Glomerular endothelial cell (primary cell): ENCODE data around the gene ITPK1. TPM values are rescaled to one million over a fixed set of nuclear protein-coding genes. Genes with fewer than 3 reads are reported as not detected.

Experiments
- DNase-seq: peaks from one replicate; pipeline ENCODE4 v3.0.0-alpha.2; 2011; ENCODE audit warnings: low read depth, low spot score; ENCODE audit errors: extremely low read depth
- total RNA-seq: library from RNA; depleted of rRNA; stranded (reverse); fragments of >200 nt; gene quantifications from 2 replicates; pipeline ENCODE4 v1.2.3, GENCODE V29; 2015

The ITPK1 gene
- total RNA-seq, 1 donor from 2014 or later = 36.3 TPM

DNA sequence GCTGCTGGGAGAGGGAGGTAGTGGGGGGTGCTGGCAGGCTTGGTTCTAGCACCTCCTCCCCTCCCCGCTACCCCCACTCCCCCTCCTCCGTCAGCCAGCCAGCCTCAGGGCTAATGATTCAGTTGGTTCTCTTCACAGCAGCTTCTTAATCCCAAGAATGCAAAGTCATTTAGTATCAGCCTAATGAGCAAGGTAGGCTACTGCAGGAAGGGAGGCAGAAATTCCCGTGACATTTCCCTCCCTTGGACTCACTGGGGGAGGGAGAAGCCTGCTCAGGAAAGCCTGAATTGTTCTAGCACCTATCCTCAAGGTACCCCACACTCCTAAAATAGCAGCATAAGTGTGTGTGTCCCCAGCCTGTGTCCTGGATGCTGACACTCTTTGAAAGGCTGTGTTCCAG lies 29.8 kb downstream of the ITPK1 start:
- no peak for DNase-seq

DNA sequence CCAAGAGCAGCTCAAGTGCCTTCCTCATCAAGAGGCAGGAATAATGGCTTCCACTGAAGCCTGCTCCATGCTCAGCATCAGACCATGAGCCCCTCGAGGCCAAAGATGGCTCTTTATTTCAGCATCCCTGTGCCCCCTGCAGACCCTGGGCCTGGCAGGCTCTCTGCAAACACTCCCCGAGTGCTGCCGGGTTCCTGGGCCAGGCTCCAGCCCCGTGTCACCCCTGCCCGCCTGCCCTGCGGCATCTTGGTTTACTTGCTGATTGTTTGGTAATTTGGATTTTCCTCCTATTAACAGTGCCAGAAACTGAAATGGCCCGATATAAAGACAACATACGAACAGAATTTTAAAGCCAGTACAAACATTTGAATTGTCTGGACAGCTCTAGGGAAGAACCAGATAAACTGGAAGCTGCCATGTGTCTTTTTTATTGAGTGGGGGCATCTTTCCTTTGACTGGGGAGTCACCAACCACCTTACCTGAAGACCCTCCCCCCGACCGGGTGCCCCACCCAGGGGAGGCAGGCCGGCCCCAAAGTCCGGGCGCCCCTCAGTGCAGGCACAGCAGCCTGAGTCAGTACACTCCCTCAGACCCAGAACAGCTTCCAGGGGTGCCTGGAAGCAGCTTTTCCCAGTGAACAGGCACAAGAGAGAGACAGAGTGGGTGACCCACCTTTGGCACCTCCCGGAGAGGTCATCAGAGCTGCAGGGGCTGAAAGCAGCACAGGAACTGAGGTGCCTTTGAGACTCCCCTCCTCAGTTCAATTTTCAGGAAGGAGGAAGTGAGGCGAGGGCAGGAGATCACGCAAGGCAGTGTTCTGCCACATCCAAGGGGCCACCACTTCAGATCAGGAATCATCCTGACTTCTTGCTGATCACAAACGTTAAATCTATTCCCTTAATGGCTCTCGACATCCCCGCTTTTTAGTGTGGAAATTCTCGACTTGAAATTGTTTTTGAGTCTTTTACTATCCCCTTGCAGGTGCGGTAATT lies 30.6 kb downstream of the ITPK1 start:
- DNase-seq = no peak

DNA sequence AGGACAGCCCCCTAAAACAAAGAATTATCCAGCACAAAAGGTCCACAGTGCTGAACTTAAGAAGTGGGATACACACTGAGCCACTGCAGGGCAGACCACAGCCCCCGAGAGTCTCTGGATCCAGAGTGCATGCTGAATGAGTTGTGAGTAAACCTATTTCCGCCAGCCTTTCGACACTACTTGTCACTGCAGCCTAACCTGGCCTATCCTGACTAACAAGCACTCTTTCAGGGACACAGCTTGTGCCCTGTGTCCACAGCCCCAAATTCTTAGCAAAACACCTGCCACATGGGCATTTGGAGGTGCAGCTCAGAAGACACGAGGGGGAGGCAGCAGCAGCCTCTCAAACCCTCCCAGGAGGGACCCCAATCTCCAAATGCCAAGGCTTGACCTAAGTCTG lies 31.3 kb downstream of the ITPK1 start:
- DNase-seq = no peak

DNA sequence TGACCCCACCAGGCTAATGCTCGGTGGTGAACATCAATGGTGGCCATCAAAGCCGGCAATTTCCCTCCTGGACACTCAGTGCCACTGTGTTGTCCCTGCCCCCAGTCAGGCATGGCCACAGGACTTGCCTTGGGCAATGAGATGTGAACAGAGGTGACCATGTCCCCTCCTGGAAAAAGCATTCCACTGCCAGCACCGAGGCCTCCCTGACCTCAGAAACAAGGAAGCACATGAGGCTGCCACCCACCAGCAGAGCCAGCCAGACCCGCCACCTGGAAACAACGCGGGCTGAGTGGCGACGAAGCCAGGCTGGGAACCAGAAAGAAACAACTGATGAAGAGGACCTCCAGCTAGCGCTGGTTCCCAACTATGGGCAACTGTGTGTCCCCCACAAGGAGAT lies 31.8 kb downstream of the ITPK1 start:
- DNase-seq = no peak

DNA sequence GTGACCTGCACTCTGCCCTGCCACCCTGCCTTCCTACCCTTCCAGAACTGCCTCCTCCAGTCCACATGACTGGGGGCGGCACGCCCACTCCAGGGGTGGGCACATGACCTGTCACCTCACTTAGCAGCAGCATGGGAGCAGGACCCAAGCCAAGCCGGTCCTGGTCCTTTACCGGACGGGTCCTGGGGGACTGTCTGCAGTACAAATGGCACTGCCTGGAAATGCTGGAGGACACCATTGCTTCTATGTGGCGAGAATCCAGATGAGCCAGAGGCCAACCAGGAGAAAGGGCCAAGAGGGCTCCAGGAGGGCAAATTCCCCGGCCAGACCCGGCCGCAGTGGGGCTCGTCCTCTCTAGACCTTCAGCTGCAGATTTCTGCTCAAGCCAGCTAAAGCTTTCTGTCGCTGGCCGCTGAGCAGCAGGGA lies 33.1 kb downstream of the ITPK1 start:
- DNase-seq = no peak

DNA sequence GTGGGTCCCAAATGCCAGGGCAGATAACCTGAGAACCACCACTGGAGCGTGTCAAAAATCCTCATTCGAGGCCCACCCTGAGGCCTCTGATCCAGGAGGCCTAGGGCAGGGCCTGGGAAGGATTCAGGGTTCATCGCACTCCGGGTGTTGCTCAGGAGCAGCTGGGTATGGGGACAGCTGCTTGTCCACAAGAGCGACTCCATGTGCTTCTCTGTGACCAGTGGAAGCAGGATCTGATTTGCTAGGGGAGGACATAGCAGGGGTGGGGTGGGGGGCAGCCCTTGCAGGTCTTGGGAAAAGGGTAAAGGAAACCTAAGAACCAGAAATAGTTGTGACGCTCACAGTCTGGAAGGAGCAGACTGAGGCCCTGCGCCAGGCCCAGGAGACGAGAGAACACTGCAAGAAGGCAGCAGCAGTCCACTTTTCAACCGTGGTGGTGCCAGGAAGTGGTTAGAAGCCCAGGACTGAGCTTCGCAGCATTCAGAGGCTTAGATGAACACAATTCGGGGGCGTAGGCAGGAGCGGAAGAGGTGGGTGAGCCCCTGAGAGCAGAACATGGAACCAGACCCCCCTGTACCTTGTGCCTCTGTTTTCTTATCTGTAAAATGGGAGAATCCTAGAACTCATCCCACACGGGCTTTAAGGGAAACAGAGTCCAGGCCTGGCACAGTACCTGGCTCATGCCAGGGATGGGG lies 33.7 kb downstream of the ITPK1 start:
- DNase-seq = no peak

DNA sequence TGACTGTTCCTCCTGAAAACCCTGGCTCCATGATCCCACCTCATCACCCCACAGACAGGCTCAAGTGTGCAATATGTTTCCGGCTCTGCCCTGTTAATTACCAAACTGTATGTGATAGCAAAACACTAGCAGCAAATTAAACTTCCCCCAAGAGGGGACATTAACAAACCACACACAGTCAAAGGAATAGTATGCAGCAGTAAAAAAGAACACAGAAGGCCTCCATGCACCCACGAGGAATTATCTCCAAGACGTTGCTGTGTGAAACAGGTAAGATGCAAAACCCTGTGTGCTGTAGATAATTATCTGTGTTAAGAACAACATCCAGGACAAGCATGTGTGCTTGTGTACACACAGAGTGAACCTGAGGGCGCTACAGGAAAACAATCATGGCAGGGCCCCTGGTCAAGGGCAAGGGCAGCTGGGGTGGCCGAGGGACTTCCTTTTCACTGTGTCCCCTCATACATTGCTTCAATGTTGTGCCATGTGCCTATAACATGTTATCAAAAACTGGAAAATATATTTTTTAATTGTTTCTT lies 35.8 kb downstream of the ITPK1 start:
- DNase-seq = no peak

DNA sequence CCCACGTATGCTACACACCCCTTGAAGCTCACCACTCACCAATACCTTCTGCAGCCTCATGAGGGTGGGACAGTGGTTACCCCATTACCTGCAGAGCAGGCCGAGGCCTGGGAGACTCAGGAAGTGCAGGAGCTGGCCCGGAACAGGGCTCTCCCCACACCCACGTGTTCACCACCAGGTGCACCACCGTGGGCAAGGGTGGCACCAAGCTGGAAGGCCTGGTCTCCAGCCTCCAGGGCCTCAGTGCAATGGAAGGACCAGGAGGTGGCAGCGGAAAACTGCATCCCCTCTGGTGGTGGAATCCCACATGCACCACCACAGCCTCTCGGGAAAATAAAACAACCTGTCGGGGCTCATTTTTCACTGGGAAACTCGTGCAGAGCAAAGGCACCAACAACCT lies 36.4 kb downstream of the ITPK1 start:
- no peak for DNase-seq

DNA sequence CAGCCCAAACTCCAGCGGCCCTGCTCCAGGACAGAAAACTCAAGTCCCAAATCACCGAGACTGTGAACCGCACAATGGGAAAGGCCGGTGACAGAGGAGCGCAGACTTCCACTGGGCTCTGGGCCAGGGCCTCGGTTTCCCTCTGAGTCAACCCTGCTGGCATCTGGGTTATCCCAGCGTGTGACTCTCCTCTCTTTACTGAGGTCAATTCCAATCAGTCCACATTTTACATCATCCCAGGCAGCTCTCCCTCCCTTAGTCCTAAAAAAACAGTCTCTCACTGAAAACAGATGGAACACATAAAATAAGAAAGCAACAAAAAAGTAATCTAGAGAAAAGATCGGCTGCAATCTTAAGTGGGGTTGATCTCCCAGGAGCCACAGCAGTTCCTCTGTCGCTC lies 36.9 kb downstream of the ITPK1 start:
- DNase-seq = no peak

DNA sequence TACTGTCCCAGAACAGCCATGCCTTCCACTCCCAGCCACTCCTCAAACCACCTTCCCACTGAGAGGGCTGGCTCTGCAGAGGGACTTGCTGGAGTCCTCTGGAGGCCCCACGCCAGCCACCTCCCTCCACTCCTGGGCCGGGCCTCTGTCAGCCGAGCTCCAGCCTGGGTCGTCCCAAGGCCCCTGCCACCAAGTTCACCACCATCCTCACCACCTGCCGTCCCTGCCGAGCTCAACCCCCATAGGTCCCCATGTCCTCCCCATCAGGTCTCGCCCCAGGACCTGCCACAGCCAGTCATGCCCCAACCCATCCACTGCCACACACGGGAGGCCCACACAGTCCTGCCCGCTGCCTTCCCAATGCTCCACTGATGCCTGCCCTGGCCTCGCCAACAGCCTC lies 39.0 kb downstream of the ITPK1 start:
- no peak for DNase-seq

DNA sequence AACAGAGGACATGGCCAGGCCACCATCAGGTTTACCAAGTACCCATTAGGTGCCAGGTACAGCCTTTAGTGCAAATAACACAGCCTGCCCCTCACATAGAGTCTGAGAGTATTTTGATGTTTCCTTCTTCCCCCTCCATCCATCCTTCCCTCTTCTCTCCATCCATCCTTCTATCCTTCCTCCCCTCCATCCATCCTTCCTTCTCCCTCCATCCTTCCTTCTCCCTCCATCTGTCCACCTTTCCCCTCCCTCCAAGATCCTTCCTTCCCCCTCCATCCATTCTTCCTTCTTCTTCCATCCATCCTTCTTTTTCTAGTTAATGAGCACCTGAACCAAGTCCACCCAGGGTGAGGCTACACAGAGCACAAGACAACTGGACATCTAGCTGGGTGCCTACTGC lies 39.8 kb downstream of the ITPK1 start:
- DNase-seq = no peak

DNA sequence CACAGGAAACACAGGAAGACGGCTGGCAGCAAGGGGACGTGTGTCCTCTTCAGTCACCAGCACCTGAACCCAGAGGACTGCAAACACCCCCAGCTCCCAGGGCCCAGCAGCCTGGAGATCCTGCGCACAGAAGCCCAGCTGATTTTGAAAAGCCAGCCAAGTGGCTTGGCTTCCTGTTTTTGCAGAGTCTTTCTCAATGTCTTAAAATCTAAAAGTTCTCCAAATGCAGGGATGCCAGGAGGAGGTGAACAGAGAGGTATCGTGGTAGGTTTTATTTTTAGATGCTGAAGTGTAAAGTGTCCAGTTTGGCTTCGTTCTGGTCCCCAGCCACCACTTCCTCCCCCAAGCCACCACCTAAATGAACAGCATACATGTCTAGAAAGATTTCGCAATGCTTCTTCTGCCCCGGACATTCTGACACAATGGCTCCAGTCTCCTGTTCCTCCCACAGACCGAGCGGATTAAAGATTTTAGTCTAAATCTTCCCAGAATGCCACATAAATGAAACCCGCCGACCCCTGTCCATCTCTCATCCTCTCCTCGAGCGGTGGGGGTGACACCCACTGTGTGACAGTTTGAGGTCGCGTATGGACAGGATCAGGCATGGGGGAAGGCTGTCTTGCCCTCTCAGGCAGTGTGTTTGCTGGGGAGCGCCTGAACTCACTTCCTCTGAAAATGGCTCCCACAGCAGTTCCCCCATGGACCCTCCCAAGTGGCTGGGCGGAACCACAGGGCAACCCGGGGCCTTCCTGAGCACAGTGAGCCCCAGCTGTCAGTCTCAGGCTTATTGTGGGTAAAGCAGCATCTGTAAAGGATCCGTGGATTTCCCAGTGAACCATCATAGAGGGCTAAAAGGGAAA lies 41.6 kb downstream of the ITPK1 start:
- DNase-seq = no peak

DNA sequence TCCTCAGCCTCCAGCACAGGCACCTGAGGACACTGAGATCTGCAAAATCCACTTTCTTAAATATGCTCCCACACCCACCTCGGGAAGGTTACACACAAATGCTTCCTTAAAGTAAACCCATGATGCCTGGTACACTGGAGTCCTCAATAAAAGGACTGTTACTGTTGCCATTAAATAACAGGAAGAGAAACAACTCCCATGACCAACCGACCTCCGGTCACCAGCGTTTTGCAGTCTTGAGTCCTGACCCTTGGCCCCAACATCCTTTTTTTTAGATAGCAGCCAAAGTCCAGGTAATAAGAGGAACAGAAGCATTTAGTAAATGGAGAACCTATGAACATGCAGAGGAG lies 42.4 kb downstream of the ITPK1 start:
- no peak for DNase-seq

DNA sequence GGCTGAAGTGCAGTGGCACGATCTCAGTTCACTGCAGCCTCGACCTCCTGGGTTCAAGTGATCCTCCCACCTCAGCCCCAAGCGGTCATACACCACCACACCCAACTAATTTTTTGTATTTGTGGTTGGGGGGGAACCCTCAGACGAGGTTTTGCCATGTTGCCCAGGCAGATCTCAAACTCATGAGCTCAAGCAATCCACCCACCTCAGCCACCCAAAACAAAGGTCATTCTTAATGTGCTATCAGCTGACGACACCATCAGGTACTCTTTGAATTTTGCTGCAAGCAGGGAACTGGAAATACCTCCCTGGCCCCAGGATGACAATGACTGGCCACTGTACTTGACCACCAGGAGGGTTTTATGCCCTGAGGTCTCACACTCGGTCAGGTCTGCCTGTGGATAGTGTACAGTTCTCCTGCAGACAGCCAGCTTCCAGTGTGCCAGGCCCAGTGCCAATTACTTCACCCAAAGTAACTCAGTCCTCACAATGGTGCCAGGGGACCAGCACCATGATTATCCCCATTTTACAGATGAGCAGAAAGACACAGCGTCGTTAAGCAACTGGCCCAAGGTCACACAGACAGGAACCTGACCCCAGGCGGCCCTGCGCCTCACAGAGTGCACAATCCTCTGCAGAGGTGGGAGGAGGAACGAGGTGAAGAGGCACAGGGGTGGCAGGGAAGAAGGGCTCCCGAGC lies 42.9 kb downstream of the ITPK1 start:
- no peak for DNase-seq

DNA sequence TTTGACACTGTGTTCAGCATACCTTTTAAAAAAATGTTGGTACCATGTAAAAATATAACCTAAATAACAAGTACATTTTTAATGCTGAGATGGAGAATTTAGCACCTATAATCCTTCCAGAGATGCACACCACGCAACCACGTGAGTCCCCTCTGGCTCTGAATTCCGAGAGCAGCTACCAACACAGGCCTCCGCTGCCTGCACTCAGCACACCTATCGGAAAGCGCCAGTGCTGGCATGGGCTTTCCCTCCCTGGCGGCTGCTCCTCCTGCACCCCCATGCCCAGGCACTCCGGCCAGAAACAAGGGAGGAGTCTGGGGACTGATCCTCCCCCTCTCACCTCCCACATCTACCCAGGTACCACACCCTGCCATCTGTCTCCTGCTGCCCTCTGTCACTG lies 47.0 kb downstream of the ITPK1 start:
- DNase-seq = no peak

DNA sequence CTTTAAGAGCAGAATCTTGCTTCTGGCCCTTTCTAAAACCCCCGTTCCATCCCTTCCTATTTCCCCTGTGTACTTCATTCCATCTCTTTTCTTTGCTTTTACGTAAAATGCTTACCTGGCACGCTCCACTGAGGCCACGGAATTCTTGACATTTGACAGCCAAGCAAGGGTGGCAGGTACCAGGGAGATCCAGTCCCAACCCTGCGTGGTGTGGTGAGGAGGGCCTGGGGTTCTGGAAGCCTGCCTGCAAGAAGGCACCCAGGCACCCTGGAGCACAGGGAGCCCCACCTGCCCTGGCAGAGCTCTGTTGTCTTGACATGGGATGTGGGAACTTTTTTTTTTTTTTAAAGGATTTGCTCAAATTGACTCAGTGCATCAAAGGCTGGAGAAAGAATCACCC lies 48.6 kb downstream of the ITPK1 start:
- DNase-seq = no peak

DNA sequence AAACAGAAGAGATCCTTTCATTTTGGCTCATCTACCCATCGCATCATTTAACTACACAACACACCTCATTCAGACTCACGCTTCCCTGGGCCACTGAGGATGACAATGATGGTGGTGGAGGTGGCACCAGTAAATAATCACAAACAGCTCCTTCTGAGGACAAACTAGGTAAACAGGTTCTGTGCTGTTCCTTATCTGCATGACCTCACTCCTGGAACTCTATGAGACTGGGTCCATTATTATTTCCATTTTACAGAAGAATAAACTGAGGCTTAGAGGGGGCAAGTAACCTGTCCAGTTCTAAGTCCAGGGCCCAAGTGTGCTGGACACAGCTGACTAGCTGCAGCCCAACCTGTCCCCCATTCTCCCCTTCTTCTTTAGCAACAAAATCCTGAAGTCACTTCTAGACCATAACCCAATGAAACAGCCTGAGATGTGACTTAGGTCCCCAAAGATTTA lies 50.4 kb downstream of the ITPK1 start:
- DNase-seq = no peak

DNA sequence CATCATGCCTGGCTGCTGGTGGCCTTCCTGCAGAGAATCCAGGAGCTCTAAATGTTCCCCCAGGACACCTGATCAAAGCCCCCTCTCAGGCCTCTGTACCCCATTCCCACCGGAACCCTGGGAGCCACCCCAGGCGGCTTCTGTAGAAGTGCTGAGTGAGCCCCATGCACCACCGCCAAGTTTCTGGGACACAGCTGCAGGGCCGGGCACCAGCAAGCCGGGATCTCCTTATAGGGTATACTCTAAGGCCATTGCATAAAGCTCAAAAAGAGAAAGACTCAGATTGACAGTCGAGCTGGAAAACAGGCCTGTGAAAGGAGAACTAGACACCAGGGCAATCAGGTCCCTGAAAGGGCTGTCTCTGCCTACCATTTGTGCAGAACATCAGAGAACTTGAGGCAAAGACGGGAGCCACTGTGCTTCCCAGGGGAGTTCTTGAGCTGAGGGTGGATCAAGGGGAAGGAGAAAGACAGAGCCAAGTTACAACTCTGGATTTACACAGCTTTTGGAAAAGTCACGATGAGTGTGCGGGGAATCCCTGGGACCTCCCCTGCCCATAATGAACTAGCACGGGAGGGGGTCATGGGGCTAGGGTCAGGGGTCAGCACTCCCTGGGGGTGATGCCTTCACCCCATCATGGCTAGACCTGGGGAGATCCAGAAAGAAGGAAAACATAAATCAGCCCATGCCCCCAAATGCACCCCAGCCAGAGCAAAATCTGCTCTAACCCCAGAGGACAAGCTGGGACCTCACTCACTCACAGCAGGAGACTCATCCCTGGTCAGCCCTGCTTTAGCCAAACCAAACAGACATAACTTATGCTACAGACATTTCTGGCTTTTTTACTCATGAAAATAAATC lies 51.1 kb downstream of the ITPK1 start:
- DNase-seq = no peak

DNA sequence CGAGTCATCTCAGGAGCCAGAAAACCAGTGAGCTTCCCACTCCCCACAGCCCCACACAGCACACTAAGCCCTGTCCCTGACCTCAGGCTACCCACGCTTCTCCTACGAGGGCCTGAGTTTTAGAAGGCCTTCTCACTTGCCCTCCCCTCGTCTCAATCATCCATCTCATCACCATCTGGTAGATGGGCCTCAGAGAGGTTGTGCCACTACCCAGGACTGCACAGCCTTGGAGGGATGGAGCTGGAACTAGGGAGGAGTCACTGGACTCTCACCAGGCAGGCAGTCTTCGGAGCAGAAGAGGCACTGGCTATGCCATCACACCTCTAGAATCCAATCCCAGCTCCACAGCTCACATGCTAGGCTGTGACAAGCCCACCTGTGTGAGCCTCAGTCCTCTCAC lies 52.3 kb downstream of the ITPK1 start:
- DNase-seq = no peak
